K562 (cell line): ENCODE results near the gene STT3A. TPM values are rescaled to one million over a fixed set of nuclear protein-coding genes. Genes with fewer than 3 reads are reported as not detected.

Source experiments
- ASH1L ChIP-seq: fragments of 450-650 bp; IDR thresholded peaks from 2 replicates; pipeline ENCODE4 v1.6.1; 2018; ENCODE audit warnings: borderline replicate concordance, mild to moderate bottlenecking, low read depth; ENCODE audit not compliant: partially characterized antibody
- CBFA2T3 ChIP-seq: fragments of 450-650 bp; IDR thresholded peaks from 2 replicates; pipeline ENCODE4 v1.6.1; 2017
- DACH1 ChIP-seq: fragments of 450-650 bp; IDR thresholded peaks from 2 replicates; pipeline ENCODE4 v1.6.1; 2018; ENCODE audit not compliant: partially characterized antibody
- HCFC1 ChIP-seq: IDR thresholded peaks from 2 replicates; pipeline ENCODE4 v1.6.1; 2012; ENCODE audit warnings: low read depth, low read length, improper control_type of control experiment
- NCOR1 ChIP-seq: fragments of 450-650 bp; IDR thresholded peaks from 2 replicates; pipeline ENCODE4 v1.6.1; 2016; ENCODE audit warnings: mild to moderate bottlenecking, moderate library complexity
- NFYB ChIP-seq: IDR thresholded peaks from 2 replicates; pipeline ENCODE4 v1.6.1; 2011; ENCODE audit warnings: mild to moderate bottlenecking, moderate library complexity; ENCODE audit not compliant: insufficient read length; ENCODE audit errors: extremely low read depth
- RBM39 ChIP-seq: fragments of 200-400 bp; formaldehyde crosslinking; optimal IDR thresholded peaks from 2 replicates; pipeline ENCODE3; 2018; ENCODE audit warnings: low read depth, low read length
- RFX7 ChIP-seq: fragments of 250-450 bp; sonication (Bioruptor Pico); IDR thresholded peaks from 2 replicates; pipeline ENCODE4 v1.5.1; 2021; ENCODE audit warnings: mild to moderate bottlenecking
- RUNX1 ChIP-seq: sonication (generic); IDR thresholded peaks from 2 replicates; pipeline ENCODE4 v1.6.1; 2016; ENCODE audit warnings: antibody characterized with exemption, low read depth
- SMARCC2 ChIP-seq: fragments of 450-650 bp; IDR thresholded peaks from 2 replicates; pipeline ENCODE4 v1.6.1; 2017; ENCODE audit warnings: antibody characterized with exemption, moderate library complexity, mild to moderate bottlenecking, low read depth
- TEAD2 ChIP-seq: fragments of 450-650 bp; IDR thresholded peaks from 2 replicates; pipeline ENCODE4 v1.6.1; 2016; ENCODE audit warnings: missing genetic modification characterization, control low read depth, missing compliant biosample characterization
- THRA ChIP-seq: fragments of 450-650 bp; IDR thresholded peaks from 2 replicates; pipeline ENCODE4 v1.6.1; 2017; ENCODE audit warnings: mild to moderate bottlenecking, moderate library complexity
- XRCC3 ChIP-seq: fragments of 450-650 bp; IDR thresholded peaks from 2 replicates; pipeline ENCODE4 v1.6.1; 2017; ENCODE audit warnings: mild to moderate bottlenecking, moderate library complexity
- YBX1 ChIP-seq: fragments of 450-650 bp; IDR thresholded peaks from 2 replicates; pipeline ENCODE4 v1.7.1; 2016; ENCODE audit warnings: mild to moderate bottlenecking
- ZBTB34 ChIP-seq: fragments of 250-450 bp; sonication (Bioruptor Pico); IDR thresholded peaks from 2 replicates; pipeline ENCODE4 v1.8.0; 2021; ENCODE audit warnings: mild to moderate bottlenecking, moderate library complexity
- ZBTB7A ChIP-seq: IDR thresholded peaks from 2 replicates; pipeline ENCODE4 v1.6.1; 2011; ENCODE audit warnings: low read depth, mild to moderate bottlenecking, low read length, moderate library complexity, borderline replicate concordance; ENCODE audit not compliant: control insufficient read depth
- ZC3H8 ChIP-seq: fragments of 450-650 bp; IDR thresholded peaks from 2 replicates; pipeline ENCODE4 v1.6.1; 2017
- ZKSCAN8 ChIP-seq: fragments of 200-800 bp; sonication (Bioruptor generic); IDR thresholded peaks from 2 replicates; pipeline ENCODE4 v1.6.1; 2016; ENCODE audit warnings: missing genetic modification characterization, missing compliant biosample characterization
- ZNF134 ChIP-seq: fragments of 250-450 bp; sonication (Bioruptor Pico); conservative IDR thresholded peaks from 2 replicates; pipeline ENCODE4 v1.4.0; 2020
- ZNF24 ChIP-seq: fragments of 450-650 bp; IDR thresholded peaks from 2 replicates; pipeline ENCODE4 v1.6.1; 2016
- ZNF318 ChIP-seq, 2 experiments: fragments of 450-650 bp; IDR thresholded peaks; 2 replicates each; pipeline ENCODE4 v1.6.1; 2016; ENCODE audit warnings: mild to moderate bottlenecking in 2 of 2, borderline replicate concordance in 1 of 2, low read depth in 1 of 2, moderate library complexity in 1 of 2
- polyA plus RNA-seq, 8 experiments: library from polyadenylated mRNA; depleted of rRNA in 4 of 8; stranded (reverse) in 5 of 8; unstranded in 3 of 8; fragments of >200 nt; fragmentation: Nextera tagmentation in 2 of 8; fragmentation: Illumina TruSeq in 1 of 8; extraction: Ambion mirVana in 2 of 8; extraction: Trizol in 1 of 8; gene quantifications; 2 replicates each; pipeline versions ENCODE4 v1.2.1 to v1.2.3, GENCODE V29; 2011 to 2014; ENCODE audit warnings: inconsistent platforms in 1 of 8, missing spikeins in 1 of 8
- total RNA-seq, 7 experiments: library from RNA; depleted of rRNA in 6 of 7; stranded (reverse); fragments of >200 nt in 6 of 7; fragmentation: Illumina TruSeq in 2 of 7; extraction: Trizol in 2 of 7; gene quantifications; 2 replicates each; pipeline versions ENCODE4 v1.2.1 to v1.2.3, GENCODE V29; 2011 to 2021; ENCODE audit warnings: low replicate concordance in 1 of 7

Gene STT3A
- total and polyA plus RNA-seq, 9 of the 15 experiments (the other 6 are each of a cell fraction or from before 2014, with no cell fraction given), result 70.7 to 330 (median 192) TPM

DNA sequence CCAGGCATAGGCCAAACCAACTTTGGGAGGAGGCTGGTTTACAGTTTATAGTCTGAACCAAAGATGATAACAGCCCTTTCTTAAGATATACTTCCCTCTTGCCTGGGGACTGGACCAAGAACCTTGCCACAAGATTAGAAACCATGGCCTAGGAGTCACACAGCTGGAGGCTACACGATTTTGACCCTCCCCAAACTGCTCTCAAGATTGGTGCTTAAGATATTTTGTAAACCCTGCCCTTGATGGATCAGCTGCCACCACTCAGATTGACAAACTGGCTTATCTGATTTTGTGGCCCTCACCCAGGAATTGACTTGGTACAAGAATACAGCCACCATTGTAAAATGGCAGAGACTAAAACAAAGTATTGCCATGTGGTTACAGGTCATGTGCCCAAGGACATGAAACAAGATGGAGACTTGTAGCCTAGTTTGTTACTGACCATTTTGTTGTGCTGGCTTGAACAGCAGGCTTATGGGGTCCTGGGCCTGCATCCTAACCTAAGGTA, 40.8 kb upstream of the STT3A start (continued):
- peak; percentile 58 for TF ChIP-seq DACH1
- TF ChIP-seq RFX7 (CRISPR knock-in tag), result no peak
- no peak for TF ChIP-seq RUNX1
- no peak for TF ChIP-seq HCFC1
- no peak for TF ChIP-seq RBM39
- no peak for TF ChIP-seq ZBTB34 (CRISPR knock-in tag)
- 0 out of 2 replicates have a peak, but pooled peaks have one; percentile 23 for TF ChIP-seq TEAD2 (tag)
- TF ChIP-seq THRA, result no peak
- 0 out of 2 replicates have a peak, but pooled peaks have one; percentile 74 for TF ChIP-seq ZKSCAN8 (CRISPR knock-in tag)
- TF ChIP-seq ZBTB7A, result no peak
- TF ChIP-seq ZNF134 (CRISPR knock-in tag), result peak; percentile 39; the same call in 1 of the 2 replicates
- no peak for TF ChIP-seq ZNF318 (IDR thresholded peaks at IDR 0.05; ENCODE audit: borderline replicate concordance in 1 of 2, low read depth in 1 of 2)
- no peak for TF ChIP-seq YBX1
- peak; percentile 20; the same call in 1 of the 2 replicates for TF ChIP-seq SMARCC2
- peak; percentile 81 for TF ChIP-seq NCOR1
- TF ChIP-seq ASH1L, result no peak
- TF ChIP-seq CBFA2T3, result peak; percentile 92
- no peak for TF ChIP-seq ZNF24
- TF ChIP-seq NFYB, result no peak
- no peak for TF ChIP-seq ZC3H8
- no peak for TF ChIP-seq XRCC3
